ENCODE measurements around the gene RNF157.
A peak's percentile ranks its signal among the peaks of the same experiment; 100 is the strongest.

RNF157 gene

DNA sequence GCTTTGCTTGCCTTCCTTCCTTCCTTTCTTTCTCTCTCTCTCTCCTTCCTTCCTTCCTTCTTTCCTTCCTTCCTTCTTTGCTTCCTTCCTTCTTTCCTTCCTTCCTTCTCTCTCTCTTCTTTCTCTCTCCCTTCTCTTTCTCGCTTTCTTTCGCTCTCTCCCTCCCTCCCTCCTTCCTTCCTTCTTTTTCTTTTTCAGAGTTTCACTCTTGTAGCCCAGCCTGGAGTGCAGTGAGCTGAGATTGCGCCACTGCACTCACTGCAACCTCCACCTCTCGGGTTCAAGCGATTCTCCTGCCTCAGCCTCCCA, 117.1 kb downstream of the RNF157 start:
- DNase-seq (ENCODE audit: low spot score): no peak

DNA sequence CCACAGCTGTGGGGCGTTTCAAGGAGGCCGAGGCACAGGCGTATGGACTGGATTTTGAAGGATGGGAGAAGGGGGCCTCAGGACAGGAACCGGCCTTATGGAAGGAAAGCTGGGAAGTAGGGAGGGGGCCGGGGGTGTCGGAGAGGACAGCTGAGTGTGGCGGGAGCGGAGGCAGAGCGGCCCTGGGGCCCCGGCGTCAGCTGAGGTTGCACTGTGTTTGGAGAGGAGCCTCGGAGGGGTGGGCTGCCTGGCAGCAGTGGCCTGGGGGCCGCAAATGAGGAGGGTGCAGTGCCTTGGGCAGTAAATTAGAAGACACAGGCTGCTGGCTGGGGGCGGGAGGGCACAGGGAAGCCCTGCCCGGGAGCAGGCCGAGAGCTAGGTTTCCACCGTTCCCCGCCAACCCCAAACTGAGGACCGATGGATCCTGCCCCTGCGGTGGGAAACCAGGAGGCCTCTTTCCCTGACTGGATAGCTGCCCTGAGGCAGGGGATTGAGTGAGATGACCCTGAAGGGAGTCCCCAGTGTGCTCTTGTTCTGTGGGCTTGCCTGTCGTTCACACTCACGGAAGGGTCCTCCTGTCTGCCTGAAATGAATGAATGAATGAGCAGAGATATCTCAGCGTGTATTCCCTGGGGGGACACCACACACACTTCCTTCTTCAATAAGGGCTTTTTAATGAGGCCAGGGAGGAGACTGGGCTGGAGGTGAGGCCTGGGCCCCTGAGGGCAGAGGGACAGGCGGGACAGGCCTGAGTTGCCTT, 117.7 kb downstream of the RNF157 start:
- DNase-seq (ENCODE audit: low spot score): no peak

DNA sequence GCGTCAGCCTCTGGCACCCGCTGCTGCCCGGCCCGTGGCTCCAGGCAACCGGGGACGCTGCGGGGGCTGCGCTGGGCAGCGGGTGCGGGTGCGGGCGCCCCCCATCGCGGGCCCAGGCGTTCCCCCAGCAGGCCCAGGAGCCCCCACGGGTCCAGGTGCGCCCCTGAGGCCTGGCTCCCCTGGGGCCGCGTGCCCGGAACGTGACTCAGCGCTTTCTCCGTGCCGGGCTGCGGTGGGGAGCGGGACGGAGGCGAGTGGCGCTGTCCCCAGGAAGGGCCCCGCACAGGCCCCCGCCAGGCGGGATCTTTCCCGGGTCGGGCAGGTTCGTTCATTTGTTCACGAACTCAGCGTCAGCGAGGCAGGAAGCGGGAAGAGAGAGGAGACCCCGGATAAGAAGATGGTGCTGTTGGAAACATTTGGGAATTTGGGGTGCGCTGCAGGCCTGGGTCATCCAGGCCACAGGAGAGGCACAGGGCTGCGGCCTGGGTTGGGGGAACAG, 118.3 kb downstream of the RNF157 start:
- no peak for DNase-seq (ENCODE audit: low spot score)

DNA sequence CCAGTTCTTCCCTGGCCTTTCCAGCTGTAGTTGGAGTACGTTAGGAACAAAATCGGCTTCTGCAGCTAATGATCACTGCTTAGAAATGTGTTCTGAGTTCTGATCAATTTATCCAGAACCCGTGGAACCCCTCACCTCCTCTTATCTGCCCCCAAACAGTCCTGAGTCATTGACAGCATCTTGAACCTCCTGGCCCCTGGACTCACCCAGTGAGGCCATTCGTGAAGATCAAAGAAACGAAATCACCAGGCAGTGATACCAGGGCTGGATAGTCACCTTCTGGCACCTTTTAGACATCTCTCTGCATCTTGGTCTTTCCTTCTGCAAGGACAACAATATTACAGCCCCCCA, 119.7 kb downstream of the RNF157 start:
- no peak for DNase-seq (ENCODE audit: low spot score)

DNA sequence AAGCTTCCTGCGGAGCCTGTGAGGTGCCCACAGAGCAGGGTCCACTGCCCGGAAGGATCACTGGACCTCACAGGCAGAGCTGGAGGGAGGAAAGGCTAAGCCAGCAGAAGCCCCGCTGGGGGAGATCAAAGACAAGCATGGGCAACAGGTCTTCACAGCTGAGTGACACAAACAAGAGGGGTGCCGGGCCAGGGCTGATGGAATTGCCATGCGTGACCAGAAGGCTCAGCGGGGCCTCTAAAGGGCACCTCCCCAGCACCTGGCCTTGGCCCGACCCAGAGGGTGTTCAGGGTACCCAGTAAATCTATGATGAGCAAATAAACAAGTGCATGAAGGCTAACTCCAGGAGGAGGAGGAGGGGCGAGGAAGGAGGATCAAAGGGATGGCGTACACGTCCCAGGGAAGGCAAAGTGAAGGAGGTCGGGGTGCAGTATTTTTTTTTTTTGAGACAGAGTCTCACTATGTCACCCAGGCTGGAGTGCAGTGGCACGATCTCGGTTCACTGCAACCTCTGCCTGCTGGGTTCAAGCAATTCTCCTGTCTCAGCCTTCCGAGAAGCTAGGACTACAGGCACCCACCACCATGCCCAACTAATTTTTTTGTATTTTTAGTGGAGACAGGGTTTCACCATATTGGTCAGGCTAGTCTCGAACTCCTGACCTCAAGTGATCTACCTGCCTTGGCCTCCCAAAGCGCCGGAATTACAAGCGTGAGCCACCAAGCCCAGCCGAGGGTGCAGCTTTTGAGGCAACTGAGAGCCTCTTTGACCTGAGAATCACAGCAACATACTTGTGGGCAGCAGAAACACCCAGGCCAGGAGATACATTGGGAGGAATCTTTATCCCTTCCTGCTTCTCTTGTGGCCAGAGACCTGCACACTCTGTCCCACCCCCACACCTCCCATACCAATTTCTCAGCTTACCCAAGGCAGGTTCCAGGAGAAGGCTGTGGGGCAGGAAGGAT, 120.6 kb downstream of the RNF157 start:
- DNase-seq (ENCODE audit: low spot score): no peak

DNA sequence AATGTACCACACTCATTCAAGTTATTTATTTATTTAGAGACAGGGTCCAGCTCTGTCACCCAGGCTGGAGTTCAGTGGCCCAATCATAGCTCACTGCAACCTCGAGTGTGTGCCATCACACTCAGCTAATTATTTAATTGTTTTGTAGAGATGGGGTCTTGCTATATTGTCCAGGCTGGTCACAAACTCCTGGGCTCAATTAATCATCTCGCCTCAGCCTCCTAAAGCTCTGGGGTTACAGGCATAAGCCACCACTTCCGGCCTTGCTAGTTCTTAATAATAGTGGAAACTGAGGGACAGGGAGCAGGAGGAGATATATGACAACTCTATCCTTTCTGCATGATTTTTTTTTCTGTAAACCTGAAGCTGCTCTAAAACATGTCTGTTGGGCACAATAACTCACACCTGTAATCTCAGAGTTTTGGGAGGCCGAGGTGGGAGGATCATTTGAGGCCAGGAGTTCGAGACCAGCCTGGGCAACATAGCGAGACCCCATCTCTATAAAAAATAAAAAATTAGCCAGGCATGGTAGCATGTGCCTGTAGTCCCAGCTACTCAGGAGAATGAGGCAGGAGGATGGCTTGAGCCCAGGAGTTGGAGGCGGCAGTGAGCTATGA, 125.0 kb downstream of the RNF157 start:
- DNase-seq (ENCODE audit: low spot score): no peak

DNA sequence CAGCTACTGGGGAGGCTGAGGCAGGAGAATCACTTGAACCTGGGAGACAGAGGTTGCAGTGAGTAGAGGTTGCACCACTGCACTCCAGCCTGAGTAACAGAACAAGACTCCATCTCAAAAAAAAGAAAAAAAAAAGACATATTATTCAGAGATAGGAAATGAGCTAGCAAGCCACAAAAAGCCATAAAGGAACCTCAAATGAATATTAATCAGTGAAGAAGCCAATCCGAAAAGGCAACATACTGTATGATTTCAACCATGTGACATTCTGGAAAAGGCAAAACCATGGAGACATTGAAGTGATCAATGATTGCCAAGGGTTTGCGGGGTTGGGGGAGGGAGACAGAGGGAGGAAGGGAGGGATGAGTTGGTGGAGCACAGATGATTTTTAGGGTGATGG, 128.3 kb downstream of the RNF157 start:
- no peak for DNase-seq (ENCODE audit: low spot score)

DNA sequence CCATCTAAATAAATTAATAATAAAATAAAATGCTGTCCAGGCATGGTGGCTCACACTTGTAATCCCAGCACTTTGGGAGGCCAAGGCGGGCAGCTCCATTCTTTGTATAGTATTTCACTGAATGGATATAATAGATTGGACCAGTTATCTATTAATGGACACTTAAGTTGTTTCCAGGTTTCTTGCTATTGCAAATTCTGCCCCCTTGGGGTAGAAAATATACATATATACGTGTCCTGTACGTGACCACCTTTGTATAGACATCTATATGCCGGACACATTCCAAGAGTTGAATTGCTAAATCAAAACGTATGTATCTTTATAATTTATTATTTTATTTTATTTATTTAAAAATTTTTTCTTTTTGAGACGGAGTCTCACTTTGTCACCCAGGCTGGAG, 132.8 kb downstream of the RNF157 start:
- peak; percentile 18 for DNase-seq (ENCODE audit: low spot score)

DNA sequence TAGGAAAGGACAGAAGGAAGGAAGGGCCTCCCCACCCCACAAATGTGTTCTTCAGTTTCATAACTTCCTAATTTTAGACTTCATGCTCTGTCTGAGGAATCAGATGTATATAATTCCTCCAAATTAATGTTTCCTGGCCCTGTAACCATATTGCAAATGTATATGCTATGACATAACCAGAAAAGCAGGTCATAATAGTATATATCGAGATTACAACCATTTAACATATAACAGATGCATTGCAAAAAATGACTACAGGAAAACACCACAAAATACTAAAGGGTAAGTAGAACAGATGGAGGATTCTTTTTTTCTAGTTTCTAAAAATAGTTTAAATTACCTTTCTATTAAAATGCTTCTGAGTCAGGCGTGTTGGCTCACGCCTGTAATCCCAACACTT, 133.6 kb downstream of the RNF157 start:
- DNase-seq (ENCODE audit: low spot score): no peak

DNA sequence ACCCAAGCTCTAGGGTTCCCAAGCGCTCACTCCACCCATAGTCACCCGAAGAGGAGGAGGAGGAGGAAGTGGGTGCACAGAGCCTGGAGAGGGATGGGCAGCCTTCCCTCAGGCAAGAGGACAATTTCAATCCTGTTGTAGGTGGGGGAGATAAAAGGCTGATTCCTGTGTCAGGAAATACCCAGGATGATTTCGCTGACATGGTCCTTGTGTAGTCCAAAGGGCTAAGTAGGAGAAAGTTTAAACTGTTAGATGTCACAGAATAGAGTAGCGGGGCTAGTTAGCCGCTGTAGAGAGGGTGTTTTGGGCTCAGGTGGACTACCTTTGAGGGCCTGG, 135.4 kb downstream of the RNF157 start:
- DNase-seq (ENCODE audit: low spot score): no peak

DNA sequence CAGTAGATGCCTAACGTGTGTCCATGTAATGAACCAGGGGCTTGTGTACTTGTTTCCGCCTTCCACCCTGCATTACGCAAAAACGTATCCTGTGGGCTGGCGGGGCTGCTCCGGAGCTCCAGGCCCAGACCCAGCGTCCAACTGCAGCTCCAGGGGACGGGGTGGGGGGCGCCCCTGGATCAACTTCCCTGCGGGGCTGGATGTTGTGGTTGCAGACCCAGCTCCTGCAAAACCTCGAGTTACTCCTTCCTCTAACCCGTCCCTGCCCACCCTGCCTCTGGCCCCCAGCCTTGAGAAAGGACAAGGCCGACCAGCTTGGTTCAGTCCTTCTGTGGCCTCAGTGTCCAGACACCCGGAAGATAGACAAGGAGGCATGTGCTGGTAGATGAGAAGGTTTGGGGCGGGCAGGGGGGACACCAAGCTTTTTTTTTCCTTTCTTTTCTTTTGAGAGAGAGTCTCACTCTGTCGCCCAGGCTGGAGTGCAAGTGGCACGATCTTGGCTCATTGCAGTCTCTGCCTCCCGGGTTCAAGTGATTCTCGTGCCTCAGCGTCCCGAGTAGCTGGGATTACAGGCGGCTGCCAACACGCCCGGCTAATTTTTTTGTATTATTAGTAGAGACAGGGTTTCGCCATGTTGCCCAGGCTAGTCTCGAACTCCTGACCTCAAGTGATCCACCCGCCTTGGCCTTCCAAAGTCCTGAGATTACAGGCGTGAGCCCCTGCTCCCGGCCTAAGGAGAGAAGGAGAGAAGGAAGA, 136.0 kb downstream of the RNF157 start:
- no peak for DNase-seq (ENCODE audit: low spot score)

DNA sequence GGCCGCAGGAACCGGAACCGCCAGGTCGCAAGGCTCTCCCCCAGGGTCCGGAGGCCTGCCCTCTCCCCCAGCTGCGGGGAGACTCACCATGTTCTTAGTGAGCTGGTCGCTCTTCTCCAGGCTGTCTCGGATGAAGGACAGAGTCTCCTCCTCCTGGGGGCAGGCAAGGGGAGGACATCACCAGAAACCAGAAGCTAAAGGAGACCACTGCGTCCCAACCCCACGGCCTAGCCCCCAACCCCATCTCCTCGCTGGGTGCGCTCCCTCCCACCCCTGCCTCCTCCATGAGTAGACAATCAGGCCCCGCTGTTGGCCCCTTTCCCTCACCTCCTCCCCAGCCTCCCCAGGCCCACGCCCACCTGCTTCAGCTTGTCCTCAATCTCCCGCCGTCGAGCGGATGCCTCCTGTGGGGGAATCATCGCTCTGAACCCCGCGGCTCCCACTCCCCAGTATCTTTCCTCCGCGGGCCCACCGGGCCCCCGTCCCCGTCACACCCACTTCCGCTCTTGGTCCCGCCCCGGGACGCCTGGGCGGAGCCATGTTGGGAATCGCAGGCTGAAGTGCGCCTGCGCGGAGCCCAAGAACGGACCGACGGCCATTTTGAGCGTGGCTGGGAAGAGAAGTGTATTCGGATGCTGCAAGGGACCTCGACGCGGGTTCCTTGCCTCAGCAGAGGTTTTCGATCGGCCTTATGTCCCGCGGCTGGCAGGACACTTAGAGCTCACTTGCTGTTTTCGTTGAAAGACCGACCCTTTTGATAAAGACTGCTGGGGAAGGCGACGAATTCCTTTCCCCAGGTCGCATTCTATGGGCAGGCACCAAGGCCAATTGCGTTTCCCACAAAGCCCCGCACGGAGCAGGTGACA, 136.8 kb downstream of the RNF157 start, which contains the start of gene EXOC7:
Gene EXOC7, minus strand, starts transcription at position 514 of the 866 bp plus-strand sequence. Its CDS starts 95 bp downstream, at position 419.
- peak; percentile 94 for DNase-seq (ENCODE audit: low spot score)

DNA sequence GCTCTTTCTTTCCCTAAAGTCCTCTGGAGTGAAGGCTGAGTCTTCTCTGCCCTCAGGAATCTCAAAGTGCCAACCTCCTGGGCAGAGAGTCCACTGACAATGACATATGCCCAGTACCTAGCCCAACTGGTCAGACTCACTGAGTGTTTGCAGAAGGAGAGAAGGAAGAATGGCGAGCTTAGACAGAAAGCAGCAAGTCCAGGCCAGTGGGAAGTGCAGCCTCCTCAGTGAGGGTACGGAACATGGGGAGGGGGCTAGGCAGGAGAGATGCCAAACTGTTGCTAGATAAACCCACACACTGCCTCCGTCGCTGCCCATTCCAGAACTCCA, 137.4 kb downstream of the RNF157 start:
- DNase-seq (ENCODE audit: low spot score): no peak

DNA sequence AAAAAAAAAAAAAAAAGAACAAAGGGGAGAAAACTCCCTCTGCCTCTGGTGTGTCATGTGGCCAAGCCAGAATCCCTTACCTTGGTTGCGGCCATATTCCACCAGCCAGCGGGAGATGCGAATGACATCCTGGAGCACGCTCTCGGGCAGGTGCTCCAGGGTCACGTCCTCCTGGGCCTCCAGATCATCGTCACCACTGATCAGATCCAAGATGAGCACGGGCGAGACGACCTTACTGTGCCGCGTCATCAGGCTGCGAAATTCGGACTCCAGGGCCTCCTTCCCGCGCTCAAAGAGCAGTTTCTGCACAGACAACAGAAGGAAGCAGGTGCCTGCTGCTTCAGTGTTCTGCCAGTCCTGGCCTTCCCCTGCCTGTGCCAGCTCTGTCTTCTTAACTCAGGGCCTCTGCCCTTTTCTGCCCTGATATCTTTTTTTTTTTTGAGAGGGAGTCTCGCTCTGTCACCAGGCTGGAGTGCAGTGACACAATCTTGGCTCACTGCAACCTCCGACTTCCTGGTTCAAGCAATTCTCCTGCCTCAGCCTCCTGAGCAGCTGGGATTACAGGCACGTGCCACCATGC, 142.5 kb downstream of the RNF157 start:
- no peak for DNase-seq (ENCODE audit: low spot score)

DNA sequence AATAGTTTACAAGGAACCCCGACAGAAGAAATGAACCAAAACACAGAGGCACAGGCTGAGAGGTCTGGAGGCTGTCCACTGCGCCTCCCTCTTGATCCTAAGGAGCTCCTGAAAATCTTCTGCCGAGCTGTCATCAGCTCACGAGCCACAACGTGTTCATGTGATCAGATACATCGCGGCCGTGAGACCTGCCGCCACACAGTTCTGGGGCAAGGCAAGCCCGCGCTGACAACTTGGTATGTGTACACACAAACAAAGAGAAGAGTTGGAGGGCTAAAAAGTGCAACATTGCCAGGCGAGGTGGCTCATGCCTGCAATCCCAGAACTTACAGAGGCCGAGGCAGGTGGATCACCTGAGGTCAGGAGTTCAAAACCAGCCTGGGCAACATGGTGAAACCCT, 144.3 kb downstream of the RNF157 start:
- no peak for DNase-seq (ENCODE audit: low spot score)

DNA sequence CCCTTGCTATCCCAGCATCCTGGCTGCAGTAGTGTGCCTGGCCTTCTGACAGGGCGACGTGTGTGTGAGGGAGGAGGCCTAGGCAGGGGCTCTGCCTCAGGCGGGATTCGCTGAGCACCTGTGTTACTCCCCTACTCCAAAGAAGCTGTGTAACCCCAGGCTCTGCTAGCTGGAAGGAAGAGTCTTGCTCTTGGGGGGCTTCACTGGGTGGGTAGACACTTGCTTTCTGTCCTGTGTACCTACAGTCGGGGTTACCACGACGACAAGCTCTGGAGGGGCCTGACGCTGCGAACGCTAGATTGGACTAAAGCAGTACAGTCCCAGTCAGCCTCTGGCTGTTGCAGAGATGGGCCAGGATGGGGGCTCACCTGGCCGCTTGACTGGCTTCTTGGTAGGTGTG, 146.2 kb downstream of the RNF157 start:
- no peak for DNase-seq (ENCODE audit: low spot score)

DNA sequence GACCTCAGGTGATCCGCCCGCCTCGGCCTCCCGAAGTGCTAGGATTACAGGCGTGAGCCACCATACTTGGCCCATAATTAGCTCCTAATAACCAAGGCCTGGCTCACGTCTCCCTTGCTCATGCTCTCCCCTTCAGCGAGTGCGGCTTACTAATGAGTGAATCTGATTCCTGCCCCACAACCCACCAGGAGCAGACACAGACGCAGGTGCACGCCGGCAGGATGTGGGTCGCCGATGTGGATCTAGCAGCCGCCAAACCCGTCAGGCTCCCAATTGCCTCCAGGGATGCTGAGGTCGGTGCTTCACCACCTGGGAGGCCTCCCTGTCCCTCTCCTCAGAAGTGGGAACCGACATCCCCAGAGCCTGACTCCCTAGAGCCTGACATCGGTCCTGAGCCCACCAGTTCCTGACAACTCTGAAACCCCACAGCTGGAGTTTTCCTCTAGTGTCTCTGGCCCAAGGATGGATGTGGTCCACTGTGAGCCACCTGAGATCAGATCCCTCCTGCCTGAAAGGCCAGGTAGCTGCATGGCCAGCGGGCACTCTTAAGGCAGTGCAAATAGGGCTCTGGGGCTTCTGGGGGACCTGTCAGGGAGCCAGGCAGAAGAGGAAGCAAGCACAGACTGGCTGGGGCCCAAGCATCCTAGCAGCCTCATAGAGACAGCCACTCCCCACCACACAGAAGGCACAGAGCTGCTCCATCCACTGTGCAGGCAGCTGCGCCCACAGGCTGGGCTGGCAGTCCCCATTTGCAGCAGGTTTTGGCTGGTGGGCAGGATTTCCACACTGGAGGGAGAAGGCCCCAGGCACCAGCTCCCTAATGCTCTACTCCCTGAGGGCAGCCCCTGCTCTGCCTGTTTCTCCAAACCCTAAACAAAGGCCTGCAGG, 147.5 kb downstream of the RNF157 start:
- DNase-seq (ENCODE audit: low spot score): no peak
